Testis (tissue), 3 donors: ENCODE data around the gene NRROS. TPM values are rescaled to one million over a fixed set of nuclear protein-coding genes. Genes with fewer than 3 reads are reported as not detected.

Source experiments
- DNase-seq: peaks from one replicate; pipeline ENCODE4 v3.0.0-alpha.2; 2019
- H3K27ac ChIP-seq, 2 donors: fragments of 200-600 bp; sonication (generic); one replicate each; pipeline ENCODE4 v1.5.1; 2019
- H3K27me3 ChIP-seq: fragments of 200-600 bp; sonication (generic); one replicate; pipeline ENCODE4 v1.5.1; 2019
- H3K36me3 ChIP-seq: fragments of 200-600 bp; sonication (generic); one replicate; pipeline ENCODE4 v1.5.1; 2017; ENCODE audit warnings: low read depth; ENCODE audit errors: missing control alignments
- H3K4me1 ChIP-seq: fragments of 200-600 bp; sonication (generic); one replicate; pipeline ENCODE4 v1.5.1; 2019
- H3K4me3 ChIP-seq, 2 donors: fragments of 200-600 bp; sonication (generic); one replicate each; pipeline ENCODE4 v1.5.1; 2017 to 2019
- H3K9me3 ChIP-seq: fragments of 200-600 bp; sonication (generic); one replicate; pipeline ENCODE4 v1.5.1; 2017
- POLR2A ChIP-seq: fragments of 450-650 bp; IDR thresholded peaks from one replicate; pipeline ENCODE4 v1.6.1; 2017; ENCODE audit warnings: antibody characterized with exemption, mild to moderate bottlenecking, moderate library complexity
- WGBS, 2 donors: methylation state at CpG; one replicate each; pipeline ENCODE4 v1.1.5; 2018; 5-methylcytosine and 5-hydroxymethylcytosine counted together
- intact Hi-C: fragments of 100-400 bp; cut with DNase I; formaldehyde crosslinking; loops from one replicate; pipeline ENCODE4 v1.15.1; 2023; ENCODE audit warnings: low total_unique reads
- polyA plus RNA-seq: library from polyadenylated mRNA; stranded (reverse); fragments of 350-450 nt; fragmentation: Illumina TruSeq; extraction: RNeasy Lipid Tissue Mini Kit (QIAGEN cat#74804); gene quantifications from one replicate; pipeline ENCODE4 v1.2.3, GENCODE V29; 2014; ENCODE audit warnings: low read depth, low replicate concordance; ENCODE audit not compliant: insufficient read depth
- total RNA-seq, 2 donors: library from RNA; depleted of rRNA; stranded (reverse); fragments of >200 nt; gene quantifications; one replicate each; pipeline ENCODE4 v1.2.3, GENCODE V29; 2016
- TF ChIP-seq, protein P1 (sequence below), 3 experiments: fragments of 450-650 bp in 2 of 3; fragments of 200-600 bp in 1 of 3; sonication (generic) in 1 of 3; IDR thresholded peaks; one replicate each; pipeline ENCODE4 v1.5.1; 2016 to 2019; ENCODE audit warnings: antibody characterized with exemption in 3 of 3, mild to moderate bottlenecking in 2 of 3, moderate library complexity in 1 of 3

Gene NRROS
- total and polyA plus RNA-seq, 3 donors from 2014 or later: 2.8 to 5.5 (median 3.2) TPM

DNA sequence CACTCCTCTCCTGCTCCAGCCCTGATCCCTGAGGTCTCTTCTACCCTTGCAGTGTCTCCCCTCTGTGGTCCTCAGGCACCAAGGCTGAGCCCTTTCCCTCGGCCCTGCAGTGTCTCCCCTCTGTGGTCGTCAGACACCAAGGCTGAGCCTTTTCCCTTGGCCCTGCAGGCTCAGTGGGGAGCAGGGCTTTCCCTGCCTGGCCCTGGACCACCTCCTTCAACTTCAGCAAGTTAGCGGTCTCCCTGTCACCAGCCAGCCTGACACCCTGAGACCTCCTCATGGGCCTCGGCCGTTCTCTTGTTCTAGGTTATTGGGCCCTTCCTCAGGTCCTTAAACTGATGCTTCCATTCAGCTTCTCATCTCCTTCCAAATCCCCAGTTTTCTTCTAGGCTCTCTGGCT is 4.3 kb downstream of the NRROS start:
- H3K27me3 ChIP-seq: no peaks in the 10 kb centered on the region
- 80 to 90% methylated on average over 5 of the region's 5 CpGs for WGBS, 2 donors
- no peak overlapping the region for H3K27ac ChIP-seq
- DNase-seq: no peak
- H3K9me3 ChIP-seq: no peaks in the 10 kb centered on the region
- intact Hi-C loops: no loop called here
- H3K4me1 ChIP-seq: peaks cover 9% of the 10 kb centered on the region
- no peaks in the 10 kb centered on the region for H3K36me3 ChIP-seq
- no peak overlapping the region for H3K4me3 ChIP-seq
- no peak for TF ChIP-seq POLR2A
- TF ChIP-seq, protein P1, sequence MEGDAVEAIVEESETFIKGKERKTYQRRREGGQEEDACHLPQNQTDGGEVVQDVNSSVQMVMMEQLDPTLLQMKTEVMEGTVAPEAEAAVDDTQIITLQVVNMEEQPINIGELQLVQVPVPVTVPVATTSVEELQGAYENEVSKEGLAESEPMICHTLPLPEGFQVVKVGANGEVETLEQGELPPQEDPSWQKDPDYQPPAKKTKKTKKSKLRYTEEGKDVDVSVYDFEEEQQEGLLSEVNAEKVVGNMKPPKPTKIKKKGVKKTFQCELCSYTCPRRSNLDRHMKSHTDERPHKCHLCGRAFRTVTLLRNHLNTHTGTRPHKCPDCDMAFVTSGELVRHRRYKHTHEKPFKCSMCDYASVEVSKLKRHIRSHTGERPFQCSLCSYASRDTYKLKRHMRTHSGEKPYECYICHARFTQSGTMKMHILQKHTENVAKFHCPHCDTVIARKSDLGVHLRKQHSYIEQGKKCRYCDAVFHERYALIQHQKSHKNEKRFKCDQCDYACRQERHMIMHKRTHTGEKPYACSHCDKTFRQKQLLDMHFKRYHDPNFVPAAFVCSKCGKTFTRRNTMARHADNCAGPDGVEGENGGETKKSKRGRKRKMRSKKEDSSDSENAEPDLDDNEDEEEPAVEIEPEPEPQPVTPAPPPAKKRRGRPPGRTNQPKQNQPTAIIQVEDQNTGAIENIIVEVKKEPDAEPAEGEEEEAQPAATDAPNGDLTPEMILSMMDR (IDR thresholded peaks at IDR 0.05): no peak

DNA sequence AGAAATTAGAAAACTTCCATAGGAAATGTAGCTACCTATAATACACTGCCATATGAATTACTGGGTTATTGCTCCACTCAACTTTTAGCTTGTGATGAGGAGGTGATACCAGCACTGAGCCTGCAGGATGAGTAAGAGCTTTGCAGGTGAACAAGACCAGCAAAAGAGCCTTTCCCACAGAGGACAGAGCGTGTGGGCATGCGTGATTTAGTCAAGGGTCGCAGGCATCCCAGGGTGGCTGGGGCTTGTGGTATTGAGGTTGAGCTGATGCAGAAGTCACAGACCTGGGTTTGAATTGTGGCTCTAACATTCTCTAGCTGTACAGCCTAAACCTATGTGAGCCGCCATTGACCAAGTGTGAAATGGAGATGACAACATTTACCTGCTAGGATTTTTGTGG is 5.6 kb downstream of the NRROS start:
- Histone ChIP-seq H3K36me3 (no peaks in the 10 kb centered on the region), H3K9me3 (no peaks in the 10 kb centered on the region), H3K27ac (no peak overlapping the region), H3K4me3 (no peak overlapping the region), H3K27me3 (no peaks in the 10 kb centered on the region), H3K4me1 (peaks cover 5% of the 10 kb centered on the region)
- intact Hi-C loops: no loop called here
- TF ChIP-seq POLR2A: no peak
- TF ChIP-seq, protein P1 (IDR thresholded peaks at IDR 0.05): no peak
- DNase-seq: no peak
- 91 to 94% methylated on average over 4 of the region's 4 CpGs for WGBS, 2 donors

DNA sequence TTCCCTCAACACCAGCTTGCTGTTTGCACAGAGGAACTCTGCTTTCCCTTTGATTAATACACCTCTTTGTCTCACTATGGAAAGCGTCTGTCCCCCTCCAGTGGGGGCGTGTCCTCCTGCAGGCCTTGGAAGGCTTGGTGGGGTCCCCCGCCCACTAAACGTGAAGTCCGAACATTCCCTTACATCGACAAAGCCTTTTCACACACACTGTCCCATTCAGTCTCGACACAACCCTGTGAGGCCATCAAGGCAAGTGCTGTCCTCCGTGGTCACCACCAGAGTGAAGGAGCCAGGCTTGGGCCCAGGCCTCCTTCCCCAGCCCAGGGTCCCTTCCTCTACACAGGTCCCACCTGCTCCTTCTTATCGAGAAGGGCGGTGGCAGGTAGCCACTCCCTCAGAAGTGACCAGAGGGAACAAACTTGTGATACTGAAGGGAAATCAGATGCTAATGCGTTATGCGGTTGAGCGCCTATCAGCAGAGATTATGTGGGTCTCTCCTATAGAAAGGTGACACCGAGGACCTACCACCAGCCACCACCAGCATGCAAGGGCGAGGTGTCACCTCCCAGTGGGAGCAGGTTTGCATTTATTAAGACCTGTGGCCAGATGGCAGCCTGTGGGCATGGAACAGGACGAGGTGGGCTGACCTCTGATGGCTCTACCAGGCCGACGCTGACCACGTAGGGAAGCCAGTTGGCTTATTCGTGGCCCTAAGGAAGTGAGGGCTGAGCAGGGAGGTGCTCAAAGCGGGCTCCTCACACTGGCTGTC is 6.6 kb downstream of the NRROS start:
- 85 to 93% methylated on average over 13 to 21 of the region's 21 CpGs for WGBS, 2 donors
- DNase-seq: no peak
- TF ChIP-seq POLR2A: no peak
- TF ChIP-seq, protein P1 (IDR thresholded peaks at IDR 0.05): no peak
- H3K27ac ChIP-seq: no peak overlapping the region
- intact Hi-C loops: no loop called here
- no peaks in the 10 kb centered on the region for H3K36me3 ChIP-seq
- H3K4me3 ChIP-seq: no peak overlapping the region
- no peaks in the 10 kb centered on the region for H3K27me3 ChIP-seq
- no peaks in the 10 kb centered on the region for H3K4me1 ChIP-seq
- H3K9me3 ChIP-seq: no peaks in the 10 kb centered on the region

DNA sequence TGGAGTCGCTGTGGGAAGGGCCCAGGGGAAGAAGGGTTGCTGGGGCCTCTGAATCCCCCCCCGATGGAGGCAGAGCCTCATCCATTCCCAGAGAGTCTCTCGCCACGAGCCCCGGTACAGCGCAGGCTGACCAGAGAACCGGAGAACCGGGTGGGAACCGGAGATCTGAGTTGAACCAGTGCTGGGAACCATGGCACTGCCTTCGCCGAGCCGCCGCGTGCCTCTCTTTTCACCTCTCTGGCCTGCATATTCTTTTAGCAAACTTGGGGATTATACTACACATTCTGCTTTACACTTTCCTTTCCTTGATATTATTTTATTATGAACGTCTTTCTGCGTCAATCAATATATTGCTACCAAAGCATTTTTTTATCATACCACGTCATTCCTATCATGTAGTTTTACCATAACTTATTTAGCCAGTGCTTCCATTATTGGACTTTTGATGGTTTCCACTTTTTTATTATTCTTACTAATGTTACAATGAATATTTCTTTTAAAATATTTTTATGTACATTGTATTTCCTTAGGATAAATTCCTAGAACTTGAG is 7.2 kb downstream of the NRROS start:
- intact Hi-C loops: no loop called here
- H3K27ac ChIP-seq: no peak overlapping the region
- no peaks in the 10 kb centered on the region for H3K36me3 ChIP-seq
- H3K27me3 ChIP-seq: no peaks in the 10 kb centered on the region
- no peak overlapping the region for H3K4me3 ChIP-seq
- no peaks in the 10 kb centered on the region for H3K4me1 ChIP-seq
- TF ChIP-seq POLR2A: no peak
- TF ChIP-seq, protein P1 (IDR thresholded peaks at IDR 0.05): no peak
- WGBS, 2 donors: 89 to 91% methylated on average over 15 to 17 of the region's 17 CpGs
- H3K9me3 ChIP-seq: no peaks in the 10 kb centered on the region
- DNase-seq: no peak
